ENCODE results near the gene P2RX7.
"Not testable (repeated sequence)": the region's sequence is repeated elsewhere in the genome, so short reads cannot be mapped to it uniquely, and the experiment has no call there.

- not testable (repeated sequence) for TF ChIP-seq EZH2 (IDR thresholded peaks at IDR 0.05); POLR2AphosphoS5 (IDR thresholded peaks at IDR 0.05; ENCODE audit: borderline replicate concordance, low read depth, low read length)
Measured at GRCh38 chr12:121149289-121149688, 16.6 kb downstream of the P2RX7 start.
